NCI-H460 (cell line): Measurements from ENCODE around the gene CGB1. TPM values are rescaled to one million over a fixed set of nuclear protein-coding genes. Genes with fewer than 3 reads are reported as not detected.

Source experiments
- DNase-seq: peaks from one replicate; pipeline ENCODE4 v3.0.0-alpha.2; 2016; ENCODE audit warnings: low read depth; ENCODE audit errors: extremely low read depth
- small RNA-seq, 2 experiments: library from RNA; depleted of rRNA; stranded (forward); fragments of <200 nt; gene quantifications; one replicate each; pipeline ENCODE3, GENCODE V24; 2014
- total RNA-seq: library from RNA; depleted of rRNA; stranded (reverse); fragments of >200 nt; shearing (Covaris generic); gene quantifications from 2 replicates; pipeline ENCODE4 v1.2.3, GENCODE V29; 2014; rRNA removed

The CGB1 gene
- total RNA-seq, 1 experiment from 2014 or later, result not detected

DNA sequence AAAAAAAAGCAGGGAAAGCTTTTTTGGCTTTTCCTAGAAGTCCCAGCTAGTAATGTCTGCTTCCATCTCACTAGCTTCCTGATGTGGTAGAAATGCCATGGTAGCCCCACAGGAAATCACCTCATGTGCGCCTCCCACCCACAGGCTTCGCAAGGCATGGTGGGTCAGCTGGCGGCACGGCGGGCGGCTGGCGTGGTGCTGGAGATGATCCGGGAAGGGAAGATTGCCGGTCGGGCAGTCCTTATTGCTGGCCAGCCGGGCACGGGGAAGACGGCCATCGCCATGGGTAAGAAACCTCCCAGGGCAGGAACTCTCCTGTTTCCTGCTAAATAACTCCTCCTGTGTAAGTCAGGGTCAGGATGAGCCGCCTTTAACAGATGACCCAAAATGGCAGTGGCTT is 32.6 kb downstream of the CGB1 start:
- no peak for DNase-seq

DNA sequence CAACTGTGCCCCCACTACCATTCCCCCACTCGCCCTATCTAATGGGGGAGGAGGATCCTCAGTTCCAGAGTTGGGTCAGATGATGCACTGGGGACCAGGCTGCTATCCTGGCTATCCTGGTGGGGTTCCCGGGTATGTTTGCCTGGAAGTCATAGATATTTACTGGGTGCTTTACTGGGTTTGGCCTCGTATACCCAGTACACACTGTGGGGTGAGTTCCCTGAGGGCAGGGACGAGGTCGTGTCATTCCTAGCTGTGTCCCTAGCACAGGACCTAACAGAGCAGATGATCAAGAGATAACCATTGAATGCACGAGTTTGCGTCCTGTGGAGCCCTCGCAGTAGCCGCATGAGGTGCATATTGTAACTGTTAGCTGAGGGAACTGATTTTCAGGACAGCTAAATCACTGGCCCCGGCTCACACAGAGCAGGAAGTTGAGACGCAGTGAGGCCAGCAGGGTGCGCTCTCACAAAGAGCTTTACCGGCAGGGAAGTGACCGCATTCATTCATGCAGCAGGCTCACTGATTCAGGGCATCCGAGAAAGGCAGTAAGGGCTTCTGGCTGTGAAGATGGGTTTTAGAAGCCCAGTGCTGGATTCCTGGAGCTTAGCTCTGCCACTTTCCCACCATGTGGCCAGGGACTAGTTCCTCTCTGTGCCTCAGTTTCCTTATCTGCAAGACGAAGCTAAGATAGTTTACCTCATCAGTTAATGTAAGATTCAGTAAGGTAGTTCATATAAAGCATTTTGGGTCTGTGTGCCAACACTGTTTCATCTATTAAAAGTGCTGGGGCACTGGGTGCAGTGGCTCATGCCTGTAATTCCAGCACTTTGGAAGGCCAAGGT is 37.0 kb downstream of the CGB1 start:
- DNase-seq, result peak; percentile 36

DNA sequence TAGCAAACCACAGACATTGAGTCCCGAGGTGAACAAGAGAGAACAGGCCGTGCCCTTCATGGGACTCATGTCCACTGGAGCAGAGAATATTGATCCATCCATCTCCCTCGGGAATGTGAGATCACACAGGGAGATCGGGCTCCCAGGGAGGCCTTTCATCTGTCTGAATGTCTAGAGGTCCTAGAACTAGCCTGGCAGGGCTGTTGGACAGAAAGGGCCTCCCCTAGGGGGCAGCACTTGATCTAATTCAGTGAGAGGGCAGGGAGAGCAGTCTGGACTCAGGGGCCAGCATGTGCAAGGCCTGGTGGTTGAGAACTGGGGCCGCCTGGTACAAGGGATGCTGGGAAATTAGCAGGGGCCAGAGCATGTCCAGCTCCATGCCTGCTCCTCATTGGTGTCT is 38.7 kb downstream of the CGB1 start:
- peak; percentile 40 for DNase-seq

DNA sequence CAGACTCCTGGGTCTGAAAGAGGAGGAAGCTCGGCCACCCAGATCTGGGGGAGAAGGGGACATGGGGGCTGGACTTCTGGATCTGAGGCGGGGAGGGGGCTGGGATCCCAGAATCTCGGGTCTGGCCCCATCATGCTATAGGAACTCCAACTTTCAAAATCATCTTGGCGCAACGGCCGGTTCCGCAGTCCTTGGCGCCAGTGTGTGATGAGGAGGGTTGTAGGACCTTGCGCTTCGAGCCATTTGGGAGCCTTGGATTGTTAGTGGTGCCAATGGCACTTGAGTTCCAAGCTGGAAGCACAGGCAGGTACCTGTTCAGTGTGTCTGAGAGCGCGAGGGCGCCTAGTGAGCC is 42.7 kb downstream of the CGB1 start:
- no peak for DNase-seq

DNA sequence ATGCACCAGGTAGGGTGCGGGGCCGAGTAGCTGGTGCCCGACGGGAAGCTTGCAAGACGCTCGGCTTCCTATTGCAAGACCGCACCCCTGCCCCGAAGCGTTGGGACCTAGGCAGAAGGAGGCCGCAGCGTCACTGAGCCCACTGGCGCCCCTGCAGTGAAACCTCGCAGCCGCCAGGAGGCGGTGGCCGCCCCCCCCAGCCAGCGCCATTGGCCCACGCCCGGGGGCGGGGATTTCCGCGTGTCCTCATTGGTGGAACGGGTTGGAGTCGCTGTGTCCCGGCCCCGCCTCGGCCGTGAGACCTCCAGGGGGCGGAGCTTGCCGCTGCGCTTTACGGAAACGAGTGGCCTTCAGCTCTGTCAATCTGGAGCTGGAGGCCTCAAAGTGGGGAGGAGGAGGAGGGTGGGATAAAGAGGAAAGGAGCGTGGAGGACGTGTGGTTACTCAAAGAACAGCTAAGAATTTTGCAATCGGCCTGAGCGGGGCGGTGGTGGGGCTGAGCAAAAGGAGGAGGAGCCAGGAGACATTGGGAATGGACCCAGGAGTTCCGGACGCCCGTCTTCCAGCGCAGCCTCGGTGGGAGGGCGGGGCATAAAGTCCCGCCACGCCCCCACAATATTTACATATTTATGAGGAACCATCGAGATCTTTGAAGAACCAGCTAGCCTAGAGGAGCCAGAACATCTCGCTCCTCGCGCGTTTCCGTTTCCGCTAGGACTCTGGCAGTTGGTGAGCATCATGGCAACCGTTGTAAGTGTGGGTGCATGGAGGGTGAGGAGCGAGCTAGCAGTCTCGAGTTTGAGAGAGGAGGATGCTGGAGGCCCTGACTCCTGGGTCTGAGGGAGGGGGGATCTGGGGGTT is 43.3 kb downstream of the CGB1 start, which contains the start of the genes GYS1 and RUVBL2:
GYS1 (minus strand) TSS at position 135 of the 860 bp plus-strand sequence. CDS start 197 bp downstream, outside the sequence.
RUVBL2 (plus strand) TSS at position 713 of the 860 bp plus-strand sequence; CDS start at position 738, 25 bp downstream.
- DNase-seq, result peak; percentile 98

DNA sequence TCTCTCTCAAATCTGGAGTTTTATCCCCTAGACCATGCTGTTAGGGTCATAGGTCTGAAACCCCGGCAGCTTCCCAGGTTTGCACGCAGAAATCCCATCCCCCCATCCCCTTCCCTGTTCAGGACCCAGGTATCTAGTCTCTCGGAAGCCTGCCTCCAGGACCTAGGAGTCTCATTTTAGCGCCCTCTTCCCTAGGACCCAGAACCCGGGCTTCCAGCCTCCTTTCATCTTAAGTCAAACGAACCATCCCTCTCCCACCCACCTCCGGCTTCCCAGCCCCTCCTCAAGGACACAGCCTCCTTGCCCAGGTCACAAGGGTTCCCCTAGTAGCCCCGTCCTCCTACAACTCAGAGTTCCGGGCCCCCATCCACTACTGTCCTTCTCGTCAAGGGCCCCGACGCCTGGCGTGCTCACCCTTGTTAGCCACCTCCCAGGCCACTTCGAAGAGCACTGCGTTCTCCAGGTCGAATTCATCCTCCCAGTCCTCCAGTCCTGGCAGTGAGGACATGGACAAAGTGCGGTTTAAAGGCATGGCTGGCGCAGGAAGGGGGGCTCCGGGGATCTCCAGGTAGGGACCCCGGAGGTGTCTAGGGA is 44.0 kb downstream of the CGB1 start:
- DNase-seq, result no peak

DNA sequence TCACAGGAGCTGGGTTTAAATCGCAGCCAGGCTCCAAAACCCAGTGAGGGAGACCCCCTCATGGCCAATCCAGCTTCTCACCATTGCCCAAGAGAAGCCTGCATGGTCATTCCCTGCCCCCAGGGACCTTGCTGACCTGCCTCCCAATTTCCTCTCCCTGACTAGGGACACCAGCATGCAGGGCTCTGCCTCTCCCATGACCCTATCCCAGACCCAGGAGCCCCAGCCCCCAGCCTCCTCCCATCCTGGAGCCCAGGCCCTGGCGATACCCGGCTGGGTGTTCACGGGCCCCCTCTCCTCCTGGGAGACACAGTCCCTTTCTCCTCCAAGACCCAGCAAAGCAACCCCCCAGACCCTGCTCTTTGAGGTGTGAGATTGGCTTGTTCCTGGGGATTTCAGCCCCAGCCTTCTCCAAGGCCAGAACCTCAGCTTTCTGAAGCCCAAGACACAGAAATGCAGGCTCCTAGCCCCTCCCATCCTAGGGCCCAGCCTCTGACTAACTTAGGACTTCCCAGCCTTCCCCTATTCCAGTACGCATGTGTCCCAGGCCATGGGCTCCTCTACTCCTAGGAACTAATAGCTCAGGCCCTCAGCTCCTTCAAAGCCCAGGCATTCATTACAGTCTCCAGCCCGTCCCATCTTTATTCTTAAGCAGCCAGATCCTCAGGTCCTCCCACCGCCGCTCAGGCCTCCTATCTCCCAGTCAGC is 44.7 kb downstream of the CGB1 start:
- DNase-seq, result peak; percentile 51

DNA sequence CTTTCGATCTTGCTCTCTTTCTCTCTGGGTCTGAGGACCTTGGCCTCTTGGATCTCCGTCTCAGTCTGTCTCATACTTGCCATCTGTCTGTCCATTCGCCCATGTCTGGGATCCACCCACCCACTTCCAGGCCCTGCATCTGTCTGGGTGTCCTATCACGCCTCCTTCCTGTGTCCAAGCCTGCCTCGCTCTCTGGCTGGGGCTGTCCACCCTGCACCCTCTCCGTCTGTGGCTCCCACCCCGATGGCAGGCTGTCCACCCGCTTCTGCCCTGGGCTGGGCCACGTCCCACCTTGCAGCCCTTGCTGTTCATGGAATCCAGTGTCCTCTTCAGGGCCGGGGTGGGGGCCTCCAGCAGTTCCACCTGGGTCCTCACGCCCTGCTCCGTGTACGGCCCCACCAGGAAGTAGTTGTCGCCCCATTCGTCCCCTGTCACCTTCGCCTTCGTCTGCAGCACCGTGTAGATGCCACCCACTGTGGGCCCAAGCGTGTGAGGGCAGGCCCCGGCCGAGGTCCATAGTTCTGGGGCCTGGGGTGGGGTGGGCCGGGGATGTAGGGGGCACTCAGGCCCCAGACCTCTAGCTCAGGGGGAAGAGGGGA is 45.6 kb downstream of the CGB1 start:
- no peak for DNase-seq

DNA sequence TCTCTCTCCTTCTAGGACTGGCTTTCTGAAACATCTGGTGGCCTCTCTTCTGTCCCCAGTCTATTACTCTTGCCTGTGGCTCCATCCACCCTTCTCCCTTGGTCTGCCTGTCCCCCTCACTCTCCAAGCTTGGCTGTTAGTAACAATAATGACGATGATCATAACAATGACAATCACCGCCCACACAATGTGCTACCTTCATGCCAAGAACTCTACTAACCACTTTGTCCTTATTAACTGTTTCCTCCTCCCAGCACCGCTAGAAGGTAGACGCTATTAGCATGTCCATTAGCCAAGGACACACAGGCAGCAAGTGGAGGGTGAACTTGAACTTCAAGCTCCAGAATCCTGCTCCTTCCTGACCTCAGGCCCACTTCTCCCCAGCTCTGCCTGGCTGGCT is 46.3 kb downstream of the CGB1 start:
- DNase-seq, result no peak

DNA sequence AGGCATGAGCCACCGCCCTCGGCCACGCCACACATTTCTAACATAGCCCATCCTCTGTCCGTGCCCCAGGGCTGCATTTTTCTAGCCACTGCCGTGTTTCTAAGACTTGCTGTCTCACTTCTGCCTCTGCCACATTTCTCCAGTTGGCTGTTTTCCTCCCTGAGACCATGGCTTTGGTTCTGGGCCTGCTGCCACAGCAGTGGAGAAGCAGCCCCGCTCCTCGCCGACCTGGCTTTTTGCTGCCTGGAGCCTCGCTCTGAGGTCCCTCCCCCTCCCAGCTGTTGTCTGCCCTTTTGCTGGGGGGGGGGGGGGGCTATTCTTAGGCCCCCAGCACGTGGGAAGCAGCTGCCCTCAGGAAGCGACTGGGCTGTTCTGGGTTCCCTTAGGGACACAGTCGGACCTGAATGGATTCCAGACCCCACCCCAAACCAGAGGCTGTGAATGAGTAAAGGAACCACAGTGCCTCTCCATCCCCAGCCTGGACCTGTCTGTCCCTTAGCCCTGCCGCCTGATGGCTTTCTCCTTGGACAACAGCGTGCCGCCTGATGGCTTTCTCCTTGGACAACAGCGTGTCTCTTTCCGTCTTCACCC is 46.9 kb downstream of the CGB1 start:
- DNase-seq, result no peak

DNA sequence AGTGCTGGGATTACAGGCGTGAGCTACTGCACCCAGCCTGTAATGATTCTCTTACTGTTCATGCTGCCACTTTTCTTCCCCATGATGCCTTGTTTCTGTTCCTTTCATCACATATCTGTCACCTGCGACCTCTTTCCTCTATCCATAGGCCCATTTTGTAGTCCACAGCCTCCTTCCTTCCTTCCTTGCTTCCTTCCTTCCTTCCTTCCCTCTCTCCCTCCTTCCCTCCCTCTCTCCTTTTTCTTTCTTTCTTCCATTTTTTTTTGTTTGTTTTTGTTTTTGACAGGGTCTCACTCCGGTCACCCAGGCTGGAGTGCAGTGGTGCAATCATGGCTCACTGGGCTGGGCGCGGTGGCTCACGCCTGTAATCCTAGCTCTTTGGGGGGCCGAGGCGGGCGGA is 47.8 kb downstream of the CGB1 start:
- DNase-seq, result no peak

DNA sequence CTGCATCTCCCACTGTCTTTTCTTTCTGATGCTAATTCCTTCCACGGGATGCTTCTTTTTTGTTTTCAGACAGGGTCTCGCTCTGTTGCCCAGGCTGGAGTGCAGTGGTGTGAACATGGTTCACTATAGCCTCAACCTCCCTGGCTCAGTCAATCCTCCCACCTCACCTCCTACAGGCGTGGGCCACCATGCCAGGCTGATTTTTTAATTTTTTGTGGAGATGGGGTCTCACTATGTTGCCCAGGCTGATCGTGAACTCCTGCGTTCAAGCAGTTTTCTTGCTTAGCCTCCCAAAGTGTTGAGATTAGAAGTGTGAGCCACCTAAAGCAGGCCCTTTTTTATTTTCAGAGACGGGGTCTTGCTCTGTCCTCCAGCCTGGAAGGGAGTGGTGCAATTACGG is 48.4 kb downstream of the CGB1 start:
- no peak for DNase-seq

DNA sequence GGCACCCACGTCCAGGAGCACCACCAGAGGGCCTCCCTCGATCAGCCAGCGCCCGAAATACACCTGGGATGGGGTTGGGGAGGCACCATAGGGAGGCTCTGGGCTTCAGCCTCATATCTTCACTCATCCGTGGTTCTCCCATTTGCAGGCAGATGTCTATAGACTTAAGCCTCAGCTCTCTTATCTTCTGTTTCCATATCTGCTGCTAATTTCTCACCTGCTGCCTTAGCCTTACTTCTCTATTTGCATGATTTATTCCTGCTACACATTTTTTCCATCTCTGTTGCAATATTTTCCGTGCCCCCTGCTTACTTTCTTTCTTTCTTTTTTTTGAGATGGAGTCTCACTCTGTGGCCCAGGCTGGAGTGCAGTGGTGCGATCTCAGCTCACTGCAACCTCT is 49.4 kb downstream of the CGB1 start:
- no peak for DNase-seq

DNA sequence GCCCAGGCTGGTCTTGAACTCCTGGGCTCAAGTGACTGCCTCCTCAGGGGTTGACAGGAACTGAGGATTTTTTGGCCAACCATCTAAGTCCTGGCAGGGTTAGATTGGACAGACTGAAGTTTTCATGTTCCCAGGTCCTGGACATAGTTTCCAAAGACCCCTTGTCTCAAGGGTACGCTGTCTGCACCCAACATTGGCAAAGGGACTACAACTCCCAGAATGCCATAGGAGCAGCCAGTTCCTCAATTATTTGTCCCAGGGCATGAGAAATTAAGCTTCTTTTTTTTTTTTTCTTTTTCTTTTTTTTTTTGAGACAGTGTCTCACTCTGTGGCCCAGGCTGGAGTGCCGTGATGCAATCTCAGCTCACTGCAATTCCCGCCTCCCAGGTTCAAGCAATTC is 50.5 kb downstream of the CGB1 start:
- no peak for DNase-seq

DNA sequence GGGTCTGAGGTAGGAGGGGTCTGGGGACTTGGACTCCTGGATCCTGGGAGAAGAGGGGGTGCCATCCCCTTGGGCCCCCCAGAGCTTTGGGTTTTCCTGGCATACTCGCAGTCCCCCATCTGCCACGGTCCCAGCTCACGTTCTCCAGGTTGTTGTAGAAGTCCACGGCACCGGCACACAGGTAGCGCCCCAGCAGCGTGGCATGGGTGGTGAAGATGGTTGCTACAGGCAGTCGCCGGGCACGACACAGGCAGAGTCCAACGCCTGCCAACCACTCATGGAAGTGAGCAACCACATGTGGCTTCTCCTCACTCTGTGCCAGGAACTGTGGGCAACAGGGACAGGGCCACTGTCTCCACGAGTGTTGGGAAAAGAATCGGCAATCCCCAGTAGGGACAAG is 51.0 kb downstream of the CGB1 start:
- DNase-seq, result no peak

Small RNA genes lying within 50 kb of the gene (small RNA-seq; reads per million reads assigned to genes)
- gene MIR6798 (0 to 0.06 reads per million in 2 experiments), gene RN7SL708P (0 reads per million in 2 experiments)

Other genes with a start within 250 kb of the CGB1 start
- 27.6 and 31.2 TPM in 2 replicates for gene BCAT2, start 225.9 kb downstream of the CGB1 start, total RNA-seq
- gene HSD17B14, start 200.4 kb downstream of the CGB1 start, total RNA-seq, result 1.6 and 2.0 TPM in 2 replicates
- 0.58 and 1.2 TPM in 2 replicates for gene PLEKHA4, start 168.3 kb downstream of the CGB1 start, total RNA-seq
- 83.3 and 85.6 TPM in 2 replicates for gene PPP1R15A, start 164.5 kb downstream of the CGB1 start, total RNA-seq
- not detected in 2 replicates for gene TULP2, start 138.2 kb downstream of the CGB1 start, total RNA-seq
- gene NUCB1, start 136.6 kb downstream of the CGB1 start, total RNA-seq, result 87.9 and 97.4 TPM in 2 replicates
- gene DHDH, start 103.2 kb downstream of the CGB1 start, total RNA-seq, result 0.55 TPM in 1 of 2 replicates, not detected in the other
- 93.6 and 95.9 TPM in 2 replicates for gene BAX, start 82.0 kb downstream of the CGB1 start, total RNA-seq
- 10,502 and 11,625 TPM in 2 replicates for gene FTL, start 71.6 kb downstream of the CGB1 start, total RNA-seq
- 17.5 and 19.8 TPM in 2 replicates for gene GYS1, start 43.6 kb downstream of the CGB1 start, total RNA-seq
- 165 and 179 TPM in 2 replicates for gene RUVBL2, start 43.0 kb downstream of the CGB1 start, total RNA-seq
- gene LHB, start 19.8 kb downstream of the CGB1 start, total RNA-seq, result not detected in 2 replicates
- gene CGB3, start 12.6 kb downstream of the CGB1 start, total RNA-seq, result not detected in 2 replicates
- not detected in 2 replicates for gene CGB2, start 5.0 kb downstream of the CGB1 start, total RNA-seq
- gene CGB5, start 7.0 kb upstream of the CGB1 start, total RNA-seq, result not detected in 2 replicates
- not detected in 2 replicates for gene CGB8, start 12.2 kb upstream of the CGB1 start, total RNA-seq
- not detected in 2 replicates for gene CGB7, start 20.9 kb upstream of the CGB1 start, total RNA-seq
- not detected in 2 replicates for gene NTF4, start 27.9 kb upstream of the CGB1 start, total RNA-seq
- not detected in 2 replicates for gene KCNA7, start 35.8 kb upstream of the CGB1 start, total RNA-seq
- gene SNRNP70, start 48.6 kb upstream of the CGB1 start, total RNA-seq, result 113 and 137 TPM in 2 replicates
- 1.8 and 3.2 TPM in 2 replicates for gene LIN7B, start 77.5 kb upstream of the CGB1 start, total RNA-seq
- gene C19orf73, start 82.2 kb upstream of the CGB1 start, total RNA-seq, result 0.59 and 2.3 TPM in 2 replicates
- gene PPFIA3, start 82.6 kb upstream of the CGB1 start, total RNA-seq, result 4.5 and 6.2 TPM in 2 replicates
- gene HRC, start 118.5 kb upstream of the CGB1 start, total RNA-seq, result not detected in 2 replicates
- 2.8 and 3.9 TPM in 2 replicates for gene TRPM4, start 120.9 kb upstream of the CGB1 start, total RNA-seq